KOPT-K1 (cell line): ENCODE data around the gene VPS13D.
"Not testable (repeated sequence)": the region's sequence is repeated elsewhere in the genome, so short reads cannot be mapped to it uniquely, and the experiment has no call there.

Experiments used
- H3K27ac ChIP-seq: fragments of 200-600 bp; sonication (generic); 2 replicates; pipeline ENCODE4 v1.5.1; 2016; ENCODE audit warnings: antibody characterized with exemption, mild to moderate bottlenecking, low read depth, low read length; ENCODE audit not compliant: poor library complexity, severe bottlenecking
- H3K36me3 ChIP-seq: fragments of 200-600 bp; sonication (generic); 2 replicates; pipeline ENCODE4 v1.5.1; 2017; ENCODE audit warnings: antibody characterized with exemption, mild to moderate bottlenecking, low read length, moderate library complexity; ENCODE audit not compliant: insufficient read depth
- H3K9me3 ChIP-seq: fragments of 200-600 bp; sonication (generic); 2 replicates; pipeline ENCODE4 v1.5.1; 2017; ENCODE audit warnings: antibody characterized with exemption, low read length, mild to moderate bottlenecking; ENCODE audit not compliant: insufficient read depth, poor library complexity, severe bottlenecking

VPS13D gene

GRCh38 chr1:12206792-12207424 lies 22.9 kb upstream of the VPS13D start:
- Histone ChIP-seq H3K27ac (no peak overlapping the region), H3K36me3 (no peaks in the 10 kb centered on the region), H3K9me3 (no peaks in the 10 kb centered on the region)

GRCh38 chr1:12208271-12208670 lies 21.6 kb upstream of the VPS13D start:
- Histone ChIP-seq H3K27ac (no peak overlapping the region), H3K36me3 (no peaks in the 10 kb centered on the region), H3K9me3 (no peaks in the 10 kb centered on the region)

- Histone ChIP-seq H3K9me3 (no peaks in the 10 kb centered on the region), H3K27ac (no peak overlapping the region), H3K36me3 (no peaks in the 10 kb centered on the region)
Measured at GRCh38 chr1:12208764-12209494, 20.9 kb upstream of the VPS13D start.

GRCh38 chr1:12209495-12209832 lies 20.4 kb upstream of the VPS13D start:
- no peaks in the 10 kb centered on the region for H3K9me3 ChIP-seq
- H3K36me3 ChIP-seq = no peaks in the 10 kb centered on the region
- no peak overlapping the region for H3K27ac ChIP-seq

- Histone ChIP-seq H3K9me3 (no peaks in the 10 kb centered on the region), H3K36me3 (no peaks in the 10 kb centered on the region)
Measured at GRCh38 chr1:12215118-12215961, 14.5 kb upstream of the VPS13D start.

GRCh38 chr1:12219800-12220199 lies 10.0 kb upstream of the VPS13D start:
- no peaks in the 10 kb centered on the region for H3K36me3 ChIP-seq
- peaks cover 24% of the 10 kb centered on the region for H3K9me3 ChIP-seq
- H3K27ac ChIP-seq = no peak overlapping the region

More at GRCh38 chr1:12215118-12215961, 14.5 kb upstream of the VPS13D start:
- no peak overlapping the region for H3K27ac ChIP-seq

GRCh38 chr1:12220890-12221289 lies 8.9 kb upstream of the VPS13D start:
- Histone ChIP-seq H3K36me3 (no peaks in the 10 kb centered on the region), H3K9me3 (peaks cover 24% of the 10 kb centered on the region), H3K27ac (no peak overlapping the region)

GRCh38 chr1:12222700-12223099 lies 7.1 kb upstream of the VPS13D start:
- H3K9me3 ChIP-seq = peaks cover 24% of the 10 kb centered on the region

GRCh38 chr1:12224092-12224491 lies 5.7 kb upstream of the VPS13D start:
- peaks cover 24% of the 10 kb centered on the region for H3K9me3 ChIP-seq
- not testable (repeated sequence) for H3K27ac ChIP-seq, H3K36me3 ChIP-seq

More at GRCh38 chr1:12222700-12223099, 7.1 kb upstream of the VPS13D start:
- H3K27ac ChIP-seq, H3K36me3 ChIP-seq: not testable (repeated sequence)

- no peaks in the 10 kb centered on the region for H3K9me3 ChIP-seq
- H3K27ac ChIP-seq = no peak overlapping the region
- H3K36me3 ChIP-seq = no peaks in the 10 kb centered on the region
Measured at GRCh38 chr1:12228979-12229378, 851 bp upstream of the VPS13D start.

GRCh38 chr1:12229386-12229834 lies 420 bp upstream of the VPS13D start:
- Histone ChIP-seq H3K36me3 (no peaks in the 10 kb centered on the region), H3K27ac (no peak overlapping the region)

GRCh38 chr1:12230549-12231275 lies 882 bp downstream of the VPS13D start:
- peak overlapping the region; percentile 72 for H3K27ac ChIP-seq

More at GRCh38 chr1:12229386-12229834, 420 bp upstream of the VPS13D start:
- H3K9me3 ChIP-seq = no peaks in the 10 kb centered on the region

GRCh38 chr1:12231276-12231595 lies 1.4 kb downstream of the VPS13D start:
- no peaks in the 10 kb centered on the region for H3K9me3 ChIP-seq
- no peak overlapping the region for H3K27ac ChIP-seq
- peaks cover 11% of the 10 kb centered on the region; the same call in 1 of the 2 replicates for H3K36me3 ChIP-seq

More at GRCh38 chr1:12230549-12231275, 882 bp downstream of the VPS13D start:
- peaks cover 8% of the 10 kb centered on the region; the same call in 1 of the 2 replicates for H3K36me3 ChIP-seq
- H3K9me3 ChIP-seq = no peaks in the 10 kb centered on the region

GRCh38 chr1:12232221-12232620 lies 2.4 kb downstream of the VPS13D start:
- Histone ChIP-seq H3K36me3 (peaks cover 20% of the 10 kb centered on the region; the same call in 1 of the 2 replicates), H3K9me3 (no peaks in the 10 kb centered on the region), H3K27ac (no peak overlapping the region)

- no peak overlapping the region for H3K27ac ChIP-seq
- peaks cover 75% of the 10 kb centered on the region for H3K36me3 ChIP-seq
- H3K9me3 ChIP-seq = no peaks in the 10 kb centered on the region
Measured at GRCh38 chr1:12244078-12244477, 14.2 kb downstream of the VPS13D start.
